A549 (cell line): Measurements from ENCODE around the gene GRID1. TPM values are rescaled to one million over a fixed set of nuclear protein-coding genes. Genes with fewer than 3 reads are reported as not detected.

Experiments
- ATAC-seq, 2 experiments: fragments of 200-7000 bp in 1 of 2; fragments of >200 bp in 1 of 2; cut with Nextera tagmentation in 1 of 2; cut with Tn5 transposase in 1 of 2; 3 replicates each; pipeline versions ENCODE4 v1.8.0 to v1.9.1; 2018 to 2020; ENCODE audit warnings: mild to moderate bottlenecking in 1 of 2, moderate library complexity in 1 of 2
- CTCF ChIA-PET: fragments of 300-600 bp; sonication (Branson Sonifier 250); formaldehyde crosslinking; extraction: SDS; loops from one replicate; lab custom pipeline; 2021; ENCODE audit warnings: antibody characterized with exemption, inconsistent platforms; lab: Yijun Ruan, JAX
- POLR2A ChIA-PET: fragments of 350-600 bp; formaldehyde crosslinking; extraction: SDS; loops from one replicate; lab custom pipeline; 2021; ENCODE audit warnings: antibody characterized with exemption, inconsistent platforms; lab: Yijun Ruan, JAX
- DNase-seq, 2 experiments: peaks; one replicate each; pipeline versions ENCODE4 v3.0.0 to v3.0.0-alpha.2; 2011 to 2016; ENCODE audit warnings: low read depth in 1 of 2, low spot score in 1 of 2
- FAIRE-seq: peaks from 2 replicates; lab custom pipeline; 2011; peaks lifted over from hg19 to GRCh38; lab: Jason Lieb, UNC
- H3K27ac ChIP-seq, 2 experiments: fragments of >200 bp; sonication (Bioruptor Twin); formaldehyde crosslinking; 3 replicates each; pipeline ENCODE4 v1.5.1; 2016 to 2017
- H3K4me1 ChIP-seq: fragments of >200 bp; sonication (Bioruptor Twin); formaldehyde crosslinking; 3 replicates; pipeline ENCODE4 v1.6.1; 2016
- H3K4me2 ChIP-seq: fragments of >200 bp; sonication (Bioruptor Twin); formaldehyde crosslinking; 3 replicates; pipeline ENCODE4 v1.6.1; 2016
- H3K4me3 ChIP-seq: fragments of >200 bp; sonication (Bioruptor Twin); formaldehyde crosslinking; 3 replicates; pipeline ENCODE4 v1.5.1; 2016
- H3K9me3 ChIP-seq: fragments of >200 bp; sonication (Bioruptor Twin); formaldehyde crosslinking; 3 replicates; pipeline ENCODE4 v1.6.1; 2016
- CBX8 ChIP-seq: fragments of 200-600 bp; sonication (generic); IDR thresholded peaks from 2 replicates; pipeline ENCODE4 v1.6.1; 2016
- CHD2 ChIP-seq: fragments of 150-350 bp; IDR thresholded peaks from 2 replicates; pipeline ENCODE4 v1.6.1; 2014; ENCODE audit warnings: low read length; ENCODE audit not compliant: partially characterized antibody
- CHD4 ChIP-seq: fragments of 200-600 bp; sonication (generic); IDR thresholded peaks from 2 replicates; pipeline ENCODE4 v1.6.1; 2016; ENCODE audit warnings: antibody characterized with exemption, mild to moderate bottlenecking, borderline replicate concordance
- HES2 ChIP-seq: fragments of >200 bp; sonication (Bioruptor Twin); formaldehyde crosslinking; IDR thresholded peaks from 2 replicates; pipeline ENCODE4 v1.6.1; 2016
- HOXB5 ChIP-seq: fragments of 250-450 bp; sonication (Bioruptor Pico); IDR thresholded peaks from 2 replicates; pipeline ENCODE4 v1.5.0; 2020; ENCODE audit warnings: mild to moderate bottlenecking, moderate library complexity
- JUNB ChIP-seq: fragments of >200 bp; sonication (Bioruptor Twin); formaldehyde crosslinking; IDR thresholded peaks from 2 replicates; pipeline ENCODE4 v1.6.1; 2016
- KDM1A ChIP-seq: fragments of 200-600 bp; sonication (generic); IDR thresholded peaks from 2 replicates; pipeline ENCODE4 v1.6.1; 2016; ENCODE audit warnings: low read depth, mild to moderate bottlenecking
- MAFK ChIP-seq: fragments of 450-650 bp; IDR thresholded peaks from 2 replicates; pipeline ENCODE4 v1.6.1; 2014; ENCODE audit not compliant: partially characterized antibody
- PHF8 ChIP-seq: fragments of 200-600 bp; sonication (generic); IDR thresholded peaks from 2 replicates; pipeline ENCODE4 v1.6.1; 2016; ENCODE audit warnings: low read depth, mild to moderate bottlenecking, antibody characterized with exemption, moderate library complexity, borderline replicate concordance
- POLR2AphosphoS2 ChIP-seq: conservative IDR thresholded peaks from 2 replicates; pipeline ENCODE4 v1.6.1; 2012; ENCODE audit warnings: low read length, improper control_type of control experiment, inconsistent platforms
- RAD21 ChIP-seq, 2 experiments: fragments of >200 bp in 1 of 2; sonication (Bioruptor Twin) in 1 of 2; formaldehyde crosslinking in 1 of 2; IDR thresholded peaks in 1 of 2; conservative IDR thresholded peaks in 1 of 2; 2 replicates in 1 of 2; 3 replicates in 1 of 2; pipeline ENCODE4 v1.6.1; 2012 to 2018; ENCODE audit warnings: inconsistent platforms in 1 of 2
- ZSCAN20 ChIP-seq: fragments of 250-450 bp; sonication (Bioruptor Pico); IDR thresholded peaks from 2 replicates; pipeline ENCODE4 v1.8.0; 2022; ENCODE audit warnings: mild to moderate bottlenecking, moderate library complexity
- WGBS: methylation state at CpG from one replicate; pipeline ENCODE4 v1.1.6; 2017; ENCODE audit errors: missing lambda C conversion rate; 5-methylcytosine and 5-hydroxymethylcytosine counted together
- polyA plus RNA-seq, 4 experiments: library from polyadenylated mRNA; depleted of rRNA in 3 of 4; stranded (reverse); fragments of >200 nt; fragmentation: RNase III in 1 of 4; extraction: RNeasy Plus Mini Kit Qiagen cat#74134 plus additional on column Dnase treatment in 1 of 4; gene quantifications; 2 replicates in 3 of 4; 3 replicates in 1 of 4; pipeline ENCODE4 v1.2.3, GENCODE V29; 2011 to 2017
- TF ChIP-seq, protein P1 (sequence below): fragments of >200 bp; sonication (Bioruptor Twin); formaldehyde crosslinking; IDR thresholded peaks from 3 replicates; pipeline ENCODE4 v1.5.1; 2016

GRID1 gene
- polyA plus RNA-seq, 2 of the 4 experiments (the other 2 are of a cell fraction) = 0.14 to 0.30 TPM

GRCh38 chr10:86411852-86412560 lies 45.4 kb upstream of the GRID1 start:
- CTCF ChIA-PET = interaction anchor here (1.3 to 3.1 kb wide), 2 partner anchors 11 to 123 kb away, joined by 3 to 18 read pairs; no protein-coding TSS in a partner anchor
- POLR2A ChIA-PET = interaction anchor here (2.5 kb wide), 1 partner anchor 11 kb away, joined by 18 read pairs; no protein-coding TSS in a partner anchor
- peak in 1 of 2 experiments; percentile 42; a peak in 1 of 6 replicates for ATAC-seq
- H3K27ac ChIP-seq = 0 out of 6 replicates have a peak overlapping the region, but pooled peaks of 1 of the 2 experiments have one; percentile 13
- WGBS = 89% methylated on average over 4 of the region's 6 CpGs
- no peak for FAIRE-seq
- H3K4me2 ChIP-seq = 0 out of 3 replicates have a peak overlapping the region, but pooled peaks have one; percentile 20
- no peak for DNase-seq
- H3K9me3 ChIP-seq = peaks cover 6% of the 10 kb centered on the region
- H3K4me3 ChIP-seq = no peak overlapping the region
- TF ChIP-seq ZSCAN20 (no peak), CHD4 (no peak), CHD2 (no peak), JUNB (no peak), HES2 (no peak), CBX8 (no peak), RAD21 (conservative IDR thresholded peaks at IDR 0.05 in 1 of 2, IDR thresholded peaks at IDR 0.05 in 1 of 2) (no peak), PHF8 (no peak)
- TF ChIP-seq, protein P1, sequence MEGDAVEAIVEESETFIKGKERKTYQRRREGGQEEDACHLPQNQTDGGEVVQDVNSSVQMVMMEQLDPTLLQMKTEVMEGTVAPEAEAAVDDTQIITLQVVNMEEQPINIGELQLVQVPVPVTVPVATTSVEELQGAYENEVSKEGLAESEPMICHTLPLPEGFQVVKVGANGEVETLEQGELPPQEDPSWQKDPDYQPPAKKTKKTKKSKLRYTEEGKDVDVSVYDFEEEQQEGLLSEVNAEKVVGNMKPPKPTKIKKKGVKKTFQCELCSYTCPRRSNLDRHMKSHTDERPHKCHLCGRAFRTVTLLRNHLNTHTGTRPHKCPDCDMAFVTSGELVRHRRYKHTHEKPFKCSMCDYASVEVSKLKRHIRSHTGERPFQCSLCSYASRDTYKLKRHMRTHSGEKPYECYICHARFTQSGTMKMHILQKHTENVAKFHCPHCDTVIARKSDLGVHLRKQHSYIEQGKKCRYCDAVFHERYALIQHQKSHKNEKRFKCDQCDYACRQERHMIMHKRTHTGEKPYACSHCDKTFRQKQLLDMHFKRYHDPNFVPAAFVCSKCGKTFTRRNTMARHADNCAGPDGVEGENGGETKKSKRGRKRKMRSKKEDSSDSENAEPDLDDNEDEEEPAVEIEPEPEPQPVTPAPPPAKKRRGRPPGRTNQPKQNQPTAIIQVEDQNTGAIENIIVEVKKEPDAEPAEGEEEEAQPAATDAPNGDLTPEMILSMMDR = no peak
- TF ChIP-seq, all 56 proteins: peak for 0
- peaks cover 6% of the 10 kb centered on the region; the same call in 1 of the 3 replicates for H3K4me1 ChIP-seq

DNA sequence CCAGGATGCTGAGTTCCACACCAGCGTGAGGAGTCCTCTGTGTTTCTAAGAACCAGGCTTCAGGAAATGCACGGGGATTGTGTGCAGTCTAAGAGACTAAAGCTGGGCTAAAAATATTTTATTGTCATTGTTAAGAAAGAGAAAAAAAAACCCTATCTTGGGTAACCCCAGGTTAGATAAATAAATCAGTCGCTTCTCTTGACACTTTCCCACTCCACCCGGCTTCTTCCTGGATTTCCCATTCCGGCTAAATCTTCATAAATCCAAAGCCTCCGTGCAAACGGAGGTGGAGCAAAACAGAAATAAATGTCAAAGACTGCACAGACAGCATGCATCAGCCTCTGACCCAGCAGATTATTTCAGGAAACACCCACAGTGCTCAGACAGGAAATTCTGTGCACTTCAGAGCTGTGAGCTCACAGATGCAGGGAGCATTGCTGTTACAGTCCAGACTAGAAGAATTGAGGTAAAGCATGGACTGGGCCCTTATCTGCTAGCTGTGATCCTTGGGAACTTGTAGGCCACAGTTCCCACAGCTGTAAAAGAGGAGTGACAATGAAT lies 44.8 kb upstream of the GRID1 start:
- DNase-seq (peak in 1 of 2 experiments; percentile 48), FAIRE-seq (no peak)
- ChIA-PET CTCF (interaction anchor here (1.2 to 3.1 kb wide), 3 partner anchors 10 to 174 kb away, joined by 3 to 18 read pairs (median 3); no protein-coding TSS in a partner anchor), POLR2A (interaction anchor here (0.6 to 2.5 kb wide), 2 partner anchors 10 to 174 kb away, joined by 3 to 18 read pairs; no protein-coding TSS in a partner anchor)
- WGBS = 45% methylated on average over 7 of the region's 7 CpGs
- peaks cover 6% of the 10 kb centered on the region; the same call in 1 of the 3 replicates for H3K4me1 ChIP-seq
- TF ChIP-seq MAFK (peak; percentile 17), HOXB5 (CRISPR knock-in tag) (no peak)
- TF ChIP-seq, all 56 proteins: peak for 1
- peaks cover 6% of the 10 kb centered on the region for H3K9me3 ChIP-seq
- H3K27ac ChIP-seq = peak overlapping the region in 1 of 2 experiments; percentile 13; a peak in 1 of 6 replicates
- ATAC-seq = peak; percentile 47 to 66; a peak in 3 of 6 replicates
- H3K4me2 ChIP-seq = 0 out of 3 replicates have a peak overlapping the region, but pooled peaks have one; percentile 20
- no peak overlapping the region for H3K4me3 ChIP-seq

DNA sequence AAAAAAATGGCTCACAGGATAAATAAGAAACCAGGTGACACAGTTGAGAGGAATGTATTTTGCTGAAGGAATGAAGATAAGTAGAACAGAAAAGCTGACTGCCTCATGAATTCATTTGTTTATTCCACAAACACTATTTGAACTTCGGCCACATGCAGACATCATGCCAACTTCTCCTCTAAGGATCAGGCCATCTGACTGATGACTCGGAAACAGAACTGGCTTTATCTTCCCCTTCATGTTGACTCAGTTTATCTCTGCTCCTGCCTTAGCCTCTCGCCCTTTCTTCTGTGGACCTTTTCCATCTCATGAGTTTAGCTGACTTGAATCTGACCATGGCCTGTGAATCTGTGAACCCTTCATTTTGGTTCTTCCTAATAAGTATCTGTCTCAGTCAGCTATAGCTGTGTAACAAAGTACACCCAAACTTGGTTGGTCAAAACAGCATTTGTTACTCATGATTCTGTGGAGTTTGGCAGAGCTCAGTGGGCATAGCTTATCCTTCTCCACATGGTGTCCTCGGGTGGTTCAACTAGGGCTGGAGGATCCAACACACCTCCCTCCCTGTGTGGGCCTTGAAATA lies 44.0 kb upstream of the GRID1 start:
- TF ChIP-seq POLR2AphosphoS2 = no peak
- TF ChIP-seq KDM1A = peak; percentile 41; the same call in 1 of the 2 replicates
- Histone ChIP-seq H3K4me1 (peaks cover 6% of the 10 kb centered on the region; the same call in 1 of the 3 replicates), H3K9me3 (peaks cover 6% of the 10 kb centered on the region), H3K4me3 (no peak overlapping the region), H3K27ac (no peak overlapping the region; a peak in 1 of 6 replicates), H3K4me2 (peak overlapping the region; percentile 20; the same call in 1 of the 3 replicates)
- ChIA-PET POLR2A (interaction anchor here (2.5 kb wide), 1 partner anchor 10 kb away, joined by 18 read pairs; no protein-coding TSS in a partner anchor), CTCF (interaction anchor here (1.2 to 3.1 kb wide), 2 partner anchors 10 to 175 kb away, joined by 3 to 18 read pairs; no protein-coding TSS in a partner anchor)
- DNase-seq (peak in 1 of 2 experiments; percentile 63), FAIRE-seq (no peak), ATAC-seq (peak in 1 of 2 experiments; percentile 65; a peak in 4 of 6 replicates)
- 54% methylated on average over 4 of the region's 4 CpGs for WGBS
